K562 (cell line): ENCODE measurements around the gene DGKB. TPM values are rescaled to one million over a fixed set of nuclear protein-coding genes. Genes with fewer than 3 reads are reported as not detected.

Source experiments
- ATAC-seq: fragments of 200-7000 bp; cut with Tn5 transposase; 3 replicates; pipeline ENCODE4 v1.9.1; 2020; ENCODE audit warnings: moderate library complexity
- BruUV-seq: library from RNA; stranded (reverse); fragments of 400-500 nt; replicated peaks from 2 replicates; lab custom pipeline; 2021; lab: Mats Ljungman, UMichigan
- CTCF ChIA-PET: fragments of 300-600 bp; formaldehyde crosslinking; extraction: SDS; loops from one replicate; lab custom pipeline; 2021; ENCODE audit warnings: low intra/inter-chr PET ratio; lab: Yijun Ruan, JAX
- POLR2A ChIA-PET: fragments of 300-600, 350-650 bp; sonication (Branson Sonifier 250); formaldehyde crosslinking; extraction: SDS; loops from one replicate; lab custom pipeline; 2021; ENCODE audit warnings: antibody characterized with exemption, inconsistent platforms; lab: Yijun Ruan, JAX
- DNase-seq, 4 experiments: peaks; one replicate each; pipeline versions ENCODE4 v3.0.0 to v3.0.0-alpha.2; 2011 to 2018; ENCODE audit warnings: low spot score in 3 of 4, mixed read lengths in 3 of 4; ENCODE audit errors: extremely low read depth in 1 of 4
- FAIRE-seq: peaks from 2 replicates; lab custom pipeline; 2011; peaks lifted over from hg19 to GRCh38; lab: Jason Lieb, UNC
- H2AFZ ChIP-seq: 2 replicates; pipeline ENCODE4 v1.6.0; 2011; ENCODE audit warnings: low read depth, low read length, control low read depth, inconsistent platforms
- H3K27ac ChIP-seq: fragments of 200-600 bp; 3 replicates; pipeline ENCODE4 v1.8.0; 2011; ENCODE audit warnings: low read depth, mild to moderate bottlenecking, control low read depth, inconsistent platforms, low read length, moderate library complexity, mixed read lengths; ENCODE audit errors: extremely low read depth
- H3K27me3 ChIP-seq, 2 experiments: fragments of 300-600 bp in 1 of 2; 2 replicates in 1 of 2; 3 replicates in 1 of 2; pipeline versions ENCODE4 v1.6.0 to v1.8.0; 2011; ENCODE audit warnings: inconsistent platforms in 2 of 2, low read length in 2 of 2, mild to moderate bottlenecking in 1 of 2, mixed read lengths in 1 of 2, moderate library complexity in 1 of 2; ENCODE audit not compliant: control insufficient read depth in 2 of 2, insufficient read depth in 2 of 2
- H3K36me3 ChIP-seq: fragments of 300-600 bp; 3 replicates; pipeline ENCODE4 v1.8.0; 2011; ENCODE audit warnings: mild to moderate bottlenecking, low read length, inconsistent platforms; ENCODE audit not compliant: control insufficient read depth, insufficient read depth
- H3K4me1 ChIP-seq, 2 experiments: fragments of 200-600 bp in 1 of 2; replicated peaks in 1 of 2; 2 replicates in 1 of 2; 3 replicates in 1 of 2; pipeline versions ENCODE4 v1.5.1 to v1.8.0; 2011; ENCODE audit warnings: inconsistent platforms in 2 of 2, low read length in 2 of 2, mild to moderate bottlenecking in 1 of 2, mixed read lengths in 1 of 2, moderate library complexity in 1 of 2; ENCODE audit not compliant: control insufficient read depth in 2 of 2, insufficient read depth in 2 of 2
- H3K4me2 ChIP-seq: 2 replicates; pipeline ENCODE4 v1.6.1; 2011; ENCODE audit warnings: low read length, control low read depth, inconsistent platforms, mixed read lengths; ENCODE audit not compliant: insufficient read depth
- H3K4me3 ChIP-seq: fragments of 200-600 bp; sonication (generic), shearing (Covaris generic); 2 replicates; pipeline ENCODE4 v1.5.1; 2016; ENCODE audit warnings: control low read depth, inconsistent platforms
- H3K79me2 ChIP-seq: fragments of 200-600 bp; 3 replicates; pipeline ENCODE4 v1.8.0; 2011; ENCODE audit warnings: low read length, inconsistent platforms; ENCODE audit not compliant: control insufficient read depth, insufficient read depth
- H3K9ac ChIP-seq, 2 experiments: 2 replicates each; pipeline versions ENCODE4 v1.6.0 to v1.6.1; 2011; ENCODE audit warnings: low read depth in 2 of 2, low read length in 2 of 2, control low read depth in 1 of 2, inconsistent platforms in 1 of 2, mild to moderate bottlenecking in 1 of 2, mixed read lengths in 1 of 2; ENCODE audit not compliant: insufficient read depth in 1 of 2
- H3K9me1 ChIP-seq: one replicate; pipeline ENCODE4 v1.6.0; 2011; ENCODE audit warnings: inconsistent platforms, mild to moderate bottlenecking, low read length, moderate library complexity; ENCODE audit not compliant: control insufficient read depth, insufficient read depth
- H3K9me3 ChIP-seq: replicated peaks from 2 replicates; pipeline ENCODE4 v1.5.1; 2011; ENCODE audit warnings: low read depth, low read length, inconsistent platforms; ENCODE audit not compliant: control insufficient read depth, insufficient read depth
- H4K20me1 ChIP-seq: replicated peaks from 2 replicates; pipeline ENCODE4 v1.6.1; 2011; ENCODE audit warnings: low read length, inconsistent platforms, mixed read lengths; ENCODE audit not compliant: control insufficient read depth, insufficient read depth
- ARID3B ChIP-seq: fragments of 250-450 bp; sonication (Bioruptor Pico); IDR thresholded peaks from 2 replicates; pipeline ENCODE4 v1.4.0; 2020; ENCODE audit warnings: borderline replicate concordance
- CBX2 ChIP-seq: fragments of 200-600 bp; sonication (generic); IDR thresholded peaks from one replicate; pipeline ENCODE4 v1.6.1; 2012; ENCODE audit warnings: mild to moderate bottlenecking, low read length, inconsistent platforms; ENCODE audit not compliant: insufficient read depth, poor library complexity, severe bottlenecking
- CTCF ChIP-seq, 3 experiments: IDR thresholded peaks in 2 of 3; conservative IDR thresholded peaks in 1 of 3; 2 replicates each; pipeline ENCODE4 v1.5.1; 2011 to 2012; ENCODE audit warnings: low read length in 3 of 3, mild to moderate bottlenecking in 3 of 3, control low read depth in 2 of 3, improper control_type of control experiment in 1 of 3, inconsistent platforms in 1 of 3, low read depth in 1 of 3, mixed read lengths in 1 of 3, moderate library complexity in 1 of 3; ENCODE audit not compliant: insufficient read depth in 2 of 3
- GTF2F1 ChIP-seq: IDR thresholded peaks from 2 replicates; pipeline ENCODE4 v1.6.1; 2011; ENCODE audit warnings: low read depth, low read length, improper control_type of control experiment
- KDM1A ChIP-seq, 2 experiments: fragments of 450-650 bp; IDR thresholded peaks; 2 replicates each; pipeline ENCODE4 v1.6.1; 2016; ENCODE audit warnings: mild to moderate bottlenecking in 2 of 2
- NFIC ChIP-seq: fragments of 450-650 bp; IDR thresholded peaks from 2 replicates; pipeline ENCODE4 v1.6.1; 2017; ENCODE audit warnings: mild to moderate bottlenecking, inconsistent platforms
- SMAD3 ChIP-seq: fragments of 450-650 bp; formaldehyde crosslinking; conservative IDR thresholded peaks from 2 replicates; pipeline ENCODE4 v1.4.0; 2020; ENCODE audit warnings: mild to moderate bottlenecking
- SMARCB1 ChIP-seq: IDR thresholded peaks from 2 replicates; pipeline ENCODE4 v1.6.1; 2011; ENCODE audit warnings: improper control_type of control experiment, low read depth; ENCODE audit not compliant: insufficient read length
- SNIP1 ChIP-seq: fragments of 450-650 bp; IDR thresholded peaks from 2 replicates; pipeline ENCODE4 v1.7.1; 2017; ENCODE audit warnings: low read depth, mild to moderate bottlenecking
- STAG1 ChIP-seq: sonication (generic); formaldehyde crosslinking; IDR thresholded peaks from 2 replicates; pipeline ENCODE4 v1.5.0; 2020; ENCODE audit warnings: missing genetic modification reagents, borderline replicate concordance
- ZBTB7A ChIP-seq: IDR thresholded peaks from 2 replicates; pipeline ENCODE4 v1.6.1; 2011; ENCODE audit warnings: low read depth, mild to moderate bottlenecking, low read length, moderate library complexity, borderline replicate concordance; ENCODE audit not compliant: control insufficient read depth
- ZNF174 ChIP-seq: fragments of 250-450 bp; sonication (Bioruptor Pico); IDR thresholded peaks from 2 replicates; pipeline ENCODE4 v1.4.0; 2020; ENCODE audit warnings: mild to moderate bottlenecking
- WGBS: fragments of 100-300 bp; shearing (Covaris generic); methylation state at CpG from one replicate; pipeline ENCODE4 v1.1.6; 2016; ENCODE audit warnings: low coverage, mixed read lengths; ENCODE audit not compliant: insufficient coverage; ENCODE audit errors: missing lambda C conversion rate; 5-methylcytosine and 5-hydroxymethylcytosine counted together
- in situ Hi-C: fragments of 300-500 bp; cut with MboI; formaldehyde crosslinking; loops from 4 replicates; pipeline ENCODE4 v1.15.0; 2018; ENCODE audit warnings: inconsistent platforms, mixed read lengths
- intact Hi-C: fragments of 100-400 bp; cut with micrococcal nuclease; formaldehyde crosslinking; loops from 2 replicates; pipeline ENCODE4 v1.14.2; 2022
- polyA plus RNA-seq, 8 experiments: library from polyadenylated mRNA; depleted of rRNA in 4 of 8; stranded (reverse) in 5 of 8; unstranded in 3 of 8; fragments of >200 nt; fragmentation: Nextera tagmentation in 2 of 8; fragmentation: Illumina TruSeq in 1 of 8; extraction: Ambion mirVana in 2 of 8; extraction: Trizol in 1 of 8; gene quantifications; 2 replicates each; pipeline versions ENCODE4 v1.2.1 to v1.2.3, GENCODE V29; 2011 to 2014; ENCODE audit warnings: inconsistent platforms in 1 of 8, missing spikeins in 1 of 8
- total RNA-seq, 7 experiments: library from RNA; depleted of rRNA in 6 of 7; stranded (reverse); fragments of >200 nt in 6 of 7; fragmentation: Illumina TruSeq in 2 of 7; extraction: Trizol in 2 of 7; gene quantifications; 2 replicates each; pipeline versions ENCODE4 v1.2.1 to v1.2.3, GENCODE V29; 2011 to 2021; ENCODE audit warnings: low replicate concordance in 1 of 7

DGKB gene
- total and polyA plus RNA-seq, 9 of the 15 experiments (the other 6 are each of a cell fraction or from before 2014, with no cell fraction given) = 0.01 TPM; not detected in 8

- Histone ChIP-seq H3K4me1 (no peaks in the 10 kb centered on the region), H3K79me2 (no peaks in the 10 kb centered on the region), H2AFZ (no peak overlapping the region), H3K4me2 (no peak overlapping the region), H4K20me1 (no peaks in the 10 kb centered on the region), H3K9me1 (no peaks in the 10 kb centered on the region), H3K9me3 (no peaks in the 10 kb centered on the region; the same call in 1 of the 2 replicates), H3K27me3 (no peaks in the 10 kb centered on the region), H3K36me3 (no peaks in the 10 kb centered on the region), H3K27ac (no peak overlapping the region), H3K4me3 (no peak overlapping the region), H3K9ac (no peak overlapping the region)
- no peak for DNase-seq
- no peak for ATAC-seq
- WGBS = 0% methylated on average over 1 of the region's 1 CpG
- intact Hi-C loops = no loop called here
- TF ChIP-seq SMAD3 (CRISPR knock-in tag) (no peak), ARID3B (no peak)
- CTCF ChIA-PET = no interaction called here
- BruUV-seq = no TSS peak
- no peak for FAIRE-seq
- POLR2A ChIA-PET = no interaction called here
- in situ Hi-C loops = no loop called here
Measured at GRCh38 chr7:14446219-14446618, 456.3 kb downstream of the DGKB start.

- FAIRE-seq (no peak), DNase-seq (no peak), ATAC-seq (no peak)
- H3K4me1 ChIP-seq = no peaks in the 10 kb centered on the region
- no peak overlapping the region for H3K4me2 ChIP-seq
- ChIA-PET CTCF (no interaction called here), POLR2A (no interaction called here)
- no peaks in the 10 kb centered on the region for H3K27me3 ChIP-seq
- no peak overlapping the region for H3K4me3 ChIP-seq
- in situ Hi-C loops = no loop called here
- no peak overlapping the region for H3K27ac ChIP-seq
- no peaks in the 10 kb centered on the region for H4K20me1 ChIP-seq
- intact Hi-C loops = no loop called here
- H3K9me3 ChIP-seq = no peaks in the 10 kb centered on the region
- 0% methylated on average over 2 of the region's 2 CpGs for WGBS
- no peaks in the 10 kb centered on the region for H3K9me1 ChIP-seq
- no peaks in the 10 kb centered on the region for H3K36me3 ChIP-seq
- no peak overlapping the region for H3K9ac ChIP-seq
- no peak overlapping the region for H2AFZ ChIP-seq
- no peaks in the 10 kb centered on the region for H3K79me2 ChIP-seq
- BruUV-seq = no TSS peak
- TF ChIP-seq CBX2 (no peak), ARID3B (no peak), CTCF (IDR thresholded peaks at IDR 0.05 in 2 of 3, conservative IDR thresholded peaks at IDR 0.05 in 1 of 3; ENCODE audit: insufficient read depth in 2 of 3, low read depth in 1 of 3, low read length in 3 of 3) (no peak), GTF2F1 (no peak), KDM1A (IDR thresholded peaks at IDR 0.05) (no peak), ZBTB7A (no peak), NFIC (no peak), STAG1 (CRISPR knock-in tag) (no peak), ZNF174 (CRISPR knock-in tag) (no peak), SNIP1 (no peak), SMARCB1 (no peak)
Measured at GRCh38 chr7:14438366-14438765, 464.2 kb downstream of the DGKB start.
